ENCODE measurements around the gene DEPDC4. TPM values are rescaled to one million over a fixed set of nuclear protein-coding genes. Genes with fewer than 3 reads are reported as not detected.

The DEPDC4 gene
- total RNA-seq, 6 donors from 2014 or later, result 0.30 to 1.6 (median 1.3) TPM; not detected in 2

DNA sequence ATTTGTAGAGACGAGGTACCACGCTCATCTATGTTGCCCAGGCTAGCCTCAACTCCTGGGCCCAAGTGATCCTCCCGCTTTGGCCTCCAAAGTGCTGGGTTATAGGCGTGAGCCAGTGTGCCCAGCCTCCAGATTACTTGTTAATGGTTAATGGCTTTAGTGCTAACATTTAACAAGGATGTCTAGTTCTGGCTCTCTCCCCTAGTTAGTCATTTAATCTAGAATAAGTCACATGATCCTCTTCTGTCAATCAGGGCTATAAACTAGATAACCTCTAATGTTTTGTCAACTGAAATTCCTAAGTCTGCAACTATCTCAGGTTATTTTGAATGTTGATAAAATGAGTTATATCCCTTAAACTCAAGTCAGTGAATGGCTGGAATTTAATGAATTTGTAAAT is 50.5 kb downstream of the DEPDC4 start:
- ATAC-seq (ENCODE audit: low FRiP score in 2 of 2), result no peak
- TF ChIP-seq POLR2A (IDR thresholded peaks at IDR 0.05) (no peak), POLR2AphosphoS5 (IDR thresholded peaks at IDR 0.05) (no peak), EP300 (IDR thresholded peaks at IDR 0.05) (no peak)
- TF ChIP-seq, protein P1, sequence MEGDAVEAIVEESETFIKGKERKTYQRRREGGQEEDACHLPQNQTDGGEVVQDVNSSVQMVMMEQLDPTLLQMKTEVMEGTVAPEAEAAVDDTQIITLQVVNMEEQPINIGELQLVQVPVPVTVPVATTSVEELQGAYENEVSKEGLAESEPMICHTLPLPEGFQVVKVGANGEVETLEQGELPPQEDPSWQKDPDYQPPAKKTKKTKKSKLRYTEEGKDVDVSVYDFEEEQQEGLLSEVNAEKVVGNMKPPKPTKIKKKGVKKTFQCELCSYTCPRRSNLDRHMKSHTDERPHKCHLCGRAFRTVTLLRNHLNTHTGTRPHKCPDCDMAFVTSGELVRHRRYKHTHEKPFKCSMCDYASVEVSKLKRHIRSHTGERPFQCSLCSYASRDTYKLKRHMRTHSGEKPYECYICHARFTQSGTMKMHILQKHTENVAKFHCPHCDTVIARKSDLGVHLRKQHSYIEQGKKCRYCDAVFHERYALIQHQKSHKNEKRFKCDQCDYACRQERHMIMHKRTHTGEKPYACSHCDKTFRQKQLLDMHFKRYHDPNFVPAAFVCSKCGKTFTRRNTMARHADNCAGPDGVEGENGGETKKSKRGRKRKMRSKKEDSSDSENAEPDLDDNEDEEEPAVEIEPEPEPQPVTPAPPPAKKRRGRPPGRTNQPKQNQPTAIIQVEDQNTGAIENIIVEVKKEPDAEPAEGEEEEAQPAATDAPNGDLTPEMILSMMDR (IDR thresholded peaks at IDR 0.05), result no peak
- 87 to 94% methylated on average over 3 to 4 of the region's 4 CpGs for WGBS, 2 donors

DNA sequence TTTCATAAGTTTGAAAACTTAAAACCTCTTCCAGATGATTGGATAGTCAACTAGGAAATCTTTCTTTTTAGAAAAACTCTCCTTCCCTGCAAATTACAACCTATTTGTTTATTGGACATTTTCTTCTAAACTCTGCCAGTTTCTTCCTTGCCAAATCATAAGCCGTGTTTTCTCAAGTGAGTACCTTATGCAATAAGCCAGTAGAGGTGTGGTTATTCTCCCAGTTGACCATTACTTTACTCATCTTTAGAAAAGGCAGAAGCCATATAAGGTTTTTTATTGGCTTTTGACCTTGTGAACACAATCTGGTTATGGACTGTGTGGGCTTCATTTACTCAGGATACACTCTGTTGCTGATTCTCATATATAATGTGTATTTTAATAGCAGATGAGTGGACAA is 51.7 kb downstream of the DEPDC4 start:
- H3K27ac ChIP-seq, result no peak overlapping the region
- 39 to 62% methylated on average over 1 of the region's 1 CpG for WGBS, 2 donors
- H3K4me1 ChIP-seq, result no peaks in the 10 kb centered on the region
- no peaks in the 10 kb centered on the region for H3K27me3 ChIP-seq
- no peak overlapping the region for H3K4me3 ChIP-seq
- no peak for DNase-seq
- no peak for TF ChIP-seq POLR2A (IDR thresholded peaks at IDR 0.05)
- TF ChIP-seq EP300 (IDR thresholded peaks at IDR 0.05), result no peak
- TF ChIP-seq POLR2AphosphoS5 (IDR thresholded peaks at IDR 0.05), result no peak
- TF ChIP-seq, protein P1 (IDR thresholded peaks at IDR 0.05), result no peak
- H3K36me3 ChIP-seq, result peaks cover 4 to 79% (median 23%) of the 10 kb centered on the region in 4 donors
- ATAC-seq (ENCODE audit: low FRiP score in 2 of 2), result no peak
- no peaks in the 10 kb centered on the region for H3K9me3 ChIP-seq

More for the DNA sequence above, 50.5 kb downstream of the DEPDC4 start:
- no peak for DNase-seq
- H3K36me3 ChIP-seq, result peaks cover 4 to 78% (median 16%) of the 10 kb centered on the region in 4 donors
- H3K4me1 ChIP-seq, result no peaks in the 10 kb centered on the region
- no peaks in the 10 kb centered on the region for H3K9me3 ChIP-seq
- H3K27ac ChIP-seq, result no peak overlapping the region
- H3K27me3 ChIP-seq, result no peaks in the 10 kb centered on the region
- no peak overlapping the region for H3K4me3 ChIP-seq

DNA sequence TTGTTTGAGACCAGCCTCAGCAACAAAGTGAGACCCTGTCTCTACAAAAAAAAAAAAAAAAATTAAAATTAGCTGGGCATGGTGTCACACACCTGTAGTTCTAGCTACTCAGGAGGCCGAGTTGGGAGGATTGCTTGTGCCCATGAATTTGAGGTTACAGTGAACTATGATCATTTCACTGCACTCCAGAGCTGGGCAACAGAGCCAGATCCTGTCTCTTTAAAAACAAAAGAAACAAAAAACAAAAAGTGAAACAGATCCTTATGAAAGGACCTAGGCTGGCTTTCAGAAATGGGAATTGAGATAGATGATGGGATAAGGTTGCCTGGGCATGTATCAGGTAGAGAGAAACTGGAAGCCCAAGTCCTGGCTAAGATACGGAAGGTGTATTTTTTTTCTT is 52.4 kb downstream of the DEPDC4 start:
- no peak for DNase-seq
- Histone ChIP-seq H3K27me3 (no peaks in the 10 kb centered on the region), H3K4me1 (no peaks in the 10 kb centered on the region), H3K36me3 (peaks cover 3 to 79% (median 26%) of the 10 kb centered on the region in 4 donors), H3K9me3 (no peaks in the 10 kb centered on the region), H3K4me3 (no peak overlapping the region), H3K27ac (no peak overlapping the region)
- TF ChIP-seq EP300 (IDR thresholded peaks at IDR 0.05), result no peak
- TF ChIP-seq, protein P1 (IDR thresholded peaks at IDR 0.05), result no peak
- no peak for TF ChIP-seq POLR2A (IDR thresholded peaks at IDR 0.05)
- no peak for TF ChIP-seq POLR2AphosphoS5 (IDR thresholded peaks at IDR 0.05)
- WGBS, 2 donors, result 83 to 95% methylated on average over 2 of the region's 2 CpGs
- ATAC-seq (ENCODE audit: low FRiP score in 2 of 2), result no peak

DNA sequence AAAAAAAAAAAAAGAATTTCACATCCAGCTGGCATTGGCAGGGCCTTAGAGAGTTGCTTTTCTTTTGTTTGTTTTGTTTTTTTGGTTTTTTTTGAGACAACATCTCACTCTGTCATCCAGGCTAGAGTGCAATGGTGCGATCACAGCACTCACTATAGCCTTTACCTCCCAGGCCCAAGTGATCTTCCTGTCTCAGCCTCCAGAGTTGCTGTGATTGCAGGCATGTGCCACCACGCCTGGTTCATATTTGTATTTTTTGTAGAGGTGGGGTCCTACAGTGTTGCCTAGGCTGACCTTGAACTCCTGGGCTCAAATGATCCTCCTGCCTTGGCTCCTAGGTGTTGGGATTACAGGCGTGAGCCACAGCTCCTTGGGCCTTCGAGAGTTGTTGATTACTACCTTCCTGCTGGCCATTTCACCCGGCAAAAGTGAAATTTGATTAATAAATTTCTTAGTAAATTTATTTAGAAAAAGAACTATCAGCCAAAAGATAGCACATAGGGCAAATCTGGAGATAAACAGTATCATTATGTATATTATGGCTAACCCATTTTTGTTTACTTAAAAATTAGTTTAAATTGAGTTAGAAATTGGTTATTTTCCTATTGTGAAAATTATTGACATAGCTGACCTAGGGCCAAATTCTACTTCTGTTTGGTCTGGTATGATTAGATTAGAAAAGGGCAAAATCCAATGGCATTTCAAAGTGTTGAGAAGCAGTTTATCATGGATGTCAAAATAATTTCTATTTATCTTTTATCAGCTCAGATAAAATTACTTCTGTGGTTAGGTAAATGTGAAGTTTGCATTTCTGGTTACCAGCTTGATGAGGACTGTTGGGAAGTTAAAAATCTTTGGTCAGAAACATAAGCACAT is 53.6 kb downstream of the DEPDC4 start:
- no peaks in the 10 kb centered on the region for H3K9me3 ChIP-seq
- no peak overlapping the region for H3K4me3 ChIP-seq
- H3K36me3 ChIP-seq, result peaks cover 8 to 79% (median 32%) of the 10 kb centered on the region in 4 donors
- no peaks in the 10 kb centered on the region for H3K4me1 ChIP-seq
- no peaks in the 10 kb centered on the region for H3K27me3 ChIP-seq
- H3K27ac ChIP-seq, result no peak overlapping the region
- TF ChIP-seq, protein P1 (IDR thresholded peaks at IDR 0.05), result no peak
- no peak for TF ChIP-seq EP300 (IDR thresholded peaks at IDR 0.05)
- TF ChIP-seq POLR2A (IDR thresholded peaks at IDR 0.05), result no peak
- no peak for TF ChIP-seq POLR2AphosphoS5 (IDR thresholded peaks at IDR 0.05)
- ATAC-seq (ENCODE audit: low FRiP score in 2 of 2) (no peak), DNase-seq (no peak)
- WGBS, 2 donors, result 93 to 97% methylated on average over 5 of the region's 5 CpGs
